SIG-M5 (cell line): Measurements from ENCODE around the gene NTN1.

ENCODE experiments used
- DNase-seq: peaks from one replicate; lab custom pipeline; 2025; lab: John Stamatoyannopoulos, UW

Gene NTN1

DNA sequence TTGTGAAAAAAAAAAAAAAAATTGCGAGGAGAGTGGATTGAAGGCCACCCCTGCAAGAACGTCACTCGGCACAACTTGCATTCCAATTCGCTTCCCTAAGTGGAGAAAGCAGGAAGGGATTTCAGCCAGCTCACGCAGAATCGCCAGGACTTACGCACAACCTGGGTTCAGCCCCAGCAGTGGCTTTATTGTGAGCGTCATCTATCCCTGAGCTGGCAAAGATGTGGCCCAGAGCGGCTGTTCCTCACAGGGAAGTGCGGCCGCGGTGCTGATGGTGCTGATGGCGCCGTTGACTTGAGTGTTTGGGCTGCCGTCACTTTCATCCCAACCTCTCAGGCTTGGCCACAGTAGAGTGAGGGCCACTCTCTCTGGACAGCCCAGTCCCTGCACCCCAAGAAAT lies 197.6 kb downstream of the NTN1 start:
- no peak for DNase-seq

DNA sequence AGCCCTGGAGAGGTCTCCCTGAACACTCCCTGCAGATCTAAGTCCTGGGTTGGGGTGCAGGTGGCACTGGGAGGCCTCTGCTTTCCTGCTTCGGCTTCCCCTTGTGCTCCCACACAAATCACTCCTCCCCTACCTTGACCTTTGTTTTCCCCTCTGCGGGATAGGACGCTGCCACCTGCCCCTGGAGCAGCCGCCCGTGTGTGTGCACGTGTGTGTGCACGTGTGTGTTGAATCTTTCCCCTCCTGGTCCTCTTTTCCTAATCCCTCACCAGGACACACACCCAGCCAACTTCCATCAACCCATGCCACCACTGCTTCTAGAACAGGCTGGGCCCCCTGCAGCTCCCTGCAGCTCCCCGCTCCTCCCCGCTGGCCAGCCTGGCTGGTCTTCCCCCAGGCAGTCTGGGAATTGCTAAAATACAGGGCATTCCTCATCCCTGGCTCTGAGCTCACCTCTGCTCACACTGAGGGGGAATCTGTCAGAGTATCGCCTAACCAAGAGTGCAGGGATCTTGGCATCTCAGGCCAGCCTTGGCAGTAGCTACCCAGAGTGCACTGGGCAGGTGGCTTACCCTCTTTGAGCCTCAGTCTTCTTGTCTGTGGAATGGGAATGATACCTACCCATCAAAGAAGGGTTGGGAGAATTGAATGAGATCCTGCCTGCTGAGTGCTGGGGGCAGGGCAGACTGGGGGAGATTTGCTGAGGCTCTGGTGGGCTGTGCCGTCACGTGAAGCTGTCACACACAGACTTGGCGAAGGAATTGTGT lies 198.5 kb downstream of the NTN1 start:
- no peak for DNase-seq

DNA sequence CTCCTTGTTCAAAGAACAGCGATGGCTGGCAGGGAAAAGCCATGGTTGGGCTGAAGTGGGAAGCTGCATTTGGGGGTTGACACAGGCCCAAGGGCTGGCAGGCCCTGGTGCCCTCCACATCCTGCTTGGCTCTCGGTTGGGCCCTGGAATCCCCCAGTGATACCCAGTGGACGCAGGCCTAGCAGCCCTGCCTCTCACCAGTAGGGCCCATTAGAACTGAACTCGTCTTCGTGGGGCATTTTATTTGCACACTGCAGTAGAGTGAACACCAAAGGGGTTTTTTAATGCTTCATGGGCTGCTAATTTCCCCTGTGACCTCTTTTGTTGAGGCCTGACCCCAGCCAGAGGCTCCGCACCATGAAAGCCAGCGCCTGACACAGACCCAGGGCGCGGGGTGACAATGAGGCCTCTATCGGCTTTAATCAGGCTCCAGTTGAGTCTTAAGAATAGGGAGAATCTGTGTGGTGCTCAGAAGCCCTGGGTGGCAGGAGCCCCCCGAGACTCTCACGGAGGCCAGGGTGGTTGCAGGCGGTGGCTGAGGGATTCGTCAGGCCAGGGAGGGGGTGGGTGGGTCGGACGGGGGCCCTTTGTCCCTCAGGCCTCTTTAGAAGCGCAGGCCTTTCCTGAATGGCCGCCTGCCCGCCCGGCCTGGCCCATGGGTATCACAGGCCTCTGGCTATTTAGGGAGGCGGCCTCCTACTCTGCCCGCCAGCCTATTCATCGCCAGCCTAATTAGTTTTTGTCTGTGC lies 199.3 kb downstream of the NTN1 start:
- no peak for DNase-seq

DNA sequence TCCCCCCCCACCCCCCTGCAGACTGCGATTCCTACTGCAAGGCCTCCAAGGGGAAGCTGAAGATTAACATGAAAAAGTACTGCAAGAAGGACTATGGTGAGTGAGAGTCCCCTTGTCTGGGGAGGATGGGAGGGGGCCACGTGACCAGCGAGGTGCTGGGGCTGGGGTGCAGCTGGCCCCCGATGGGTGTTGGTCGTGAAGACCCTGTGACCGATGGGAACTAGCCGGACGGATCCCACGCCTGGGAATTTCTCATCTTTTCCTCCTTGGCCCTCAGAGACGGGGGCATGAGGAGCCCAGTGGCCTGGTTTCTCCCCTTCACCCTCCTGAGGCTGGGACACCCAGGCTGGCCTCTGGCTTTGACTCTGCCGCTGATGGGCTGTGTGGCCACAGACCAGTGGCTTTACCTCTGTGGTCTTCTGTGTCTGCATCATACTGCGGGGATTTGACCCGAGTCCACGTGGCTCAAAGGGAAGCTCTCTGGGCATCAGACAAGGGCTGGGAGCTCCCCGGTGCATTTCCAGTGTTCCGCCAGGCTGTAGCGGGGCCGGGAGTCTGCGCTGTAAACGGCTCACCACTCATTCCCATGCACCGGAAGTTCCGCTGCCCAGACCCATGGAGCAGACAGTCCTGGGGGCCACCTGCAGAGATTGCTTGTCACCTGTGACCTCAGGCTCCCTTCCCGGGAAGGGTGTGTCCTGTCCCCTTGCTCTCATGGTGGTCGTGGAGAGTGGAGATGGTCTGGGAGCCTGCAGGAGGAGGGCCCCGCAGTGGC lies 200.0 kb downstream of the NTN1 start:
- no peak for DNase-seq

DNA sequence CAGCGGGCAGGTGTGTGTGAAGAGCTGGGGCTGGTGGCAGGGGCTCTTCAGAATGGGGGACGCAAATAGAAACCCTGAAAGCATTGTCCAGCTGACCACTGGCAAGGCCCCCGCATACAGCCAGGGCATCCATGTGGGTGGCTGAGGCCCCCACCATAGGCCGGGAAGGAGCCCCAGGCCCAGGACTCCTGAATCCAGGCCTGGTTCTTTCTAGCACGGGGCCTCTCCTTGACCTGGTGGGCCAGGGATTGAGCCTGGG lies 200.5 kb downstream of the NTN1 start:
- no peak for DNase-seq

DNA sequence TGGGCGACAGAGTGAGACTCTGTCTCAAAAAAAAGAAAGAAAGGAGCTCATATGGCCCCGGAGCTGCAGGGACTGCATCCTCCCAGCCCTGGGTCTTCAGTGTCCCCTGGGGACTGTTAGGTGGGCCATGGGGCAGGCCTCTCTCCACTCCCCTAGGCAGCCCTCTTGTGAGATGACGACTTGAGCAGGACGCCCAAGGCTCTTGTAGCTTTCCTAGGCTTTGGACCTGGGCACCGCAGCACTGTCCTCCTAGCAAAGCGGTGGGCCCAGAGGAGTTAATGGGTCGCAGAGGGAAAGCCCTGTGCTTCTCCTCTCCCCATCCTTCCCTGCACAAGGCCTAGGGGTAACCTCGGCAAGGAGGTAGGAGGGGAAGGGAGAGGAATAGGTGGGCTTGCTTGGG lies 202.2 kb downstream of the NTN1 start:
- DNase-seq = no peak

DNA sequence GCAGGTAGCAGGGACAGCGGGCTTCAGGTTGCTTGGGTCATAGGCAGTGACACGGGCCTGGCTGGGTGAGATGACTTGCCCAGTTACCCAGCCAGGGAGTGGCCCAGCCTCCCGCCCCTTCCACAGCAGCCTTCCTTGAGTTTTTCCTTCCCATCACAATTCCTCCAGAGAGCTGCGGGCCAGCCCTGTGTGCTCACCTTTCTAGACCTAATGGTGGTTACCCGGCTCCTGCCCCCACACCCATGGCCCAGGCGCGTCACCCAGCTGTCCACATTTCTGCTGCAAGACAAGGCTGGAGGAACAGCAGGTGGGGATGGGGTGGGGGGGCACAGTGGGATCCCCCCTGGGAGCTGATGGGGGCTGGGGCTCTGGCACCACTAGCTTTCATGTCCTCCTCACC lies 203.2 kb downstream of the NTN1 start:
- no peak for DNase-seq

DNA sequence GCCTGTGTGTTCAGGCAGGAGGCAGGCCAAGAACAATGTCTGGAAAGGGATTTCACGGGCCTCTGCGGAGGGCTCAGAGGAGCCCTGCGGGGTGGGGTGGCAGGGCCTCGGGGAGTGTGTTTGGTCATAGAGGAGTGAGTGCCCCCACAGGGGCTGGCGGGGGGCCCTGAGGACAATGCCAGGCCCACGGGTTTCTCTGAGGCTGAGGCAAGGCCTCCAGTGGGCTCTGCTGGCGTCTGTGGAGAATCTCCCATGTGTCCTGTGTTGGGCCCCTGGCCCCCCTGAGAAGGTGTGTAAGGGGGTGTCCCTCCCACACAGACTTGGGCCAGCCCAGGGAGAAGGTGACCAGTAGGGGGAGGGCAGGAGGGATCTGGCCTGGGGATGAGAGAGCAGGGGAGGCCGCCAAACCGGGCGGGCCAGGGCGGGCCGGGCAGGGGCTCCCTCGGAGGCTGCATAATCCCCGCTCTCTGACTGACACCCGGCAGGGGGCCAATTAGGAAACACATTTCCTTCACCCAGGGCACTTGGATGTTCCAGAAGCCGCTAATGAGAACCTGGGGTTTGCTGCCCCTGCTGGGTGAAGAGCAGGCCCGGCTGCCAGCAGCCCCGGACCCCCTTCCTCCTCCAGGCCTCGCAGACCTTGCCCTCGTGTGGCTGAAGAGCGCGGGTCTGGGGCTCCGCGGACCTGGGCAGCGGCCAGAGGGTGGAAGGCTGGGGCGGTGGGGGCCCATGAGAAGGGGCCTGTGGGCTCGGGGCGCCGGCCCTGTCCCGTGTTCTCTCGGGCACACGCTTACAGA lies 204.2 kb downstream of the NTN1 start:
- DNase-seq = no peak

DNA sequence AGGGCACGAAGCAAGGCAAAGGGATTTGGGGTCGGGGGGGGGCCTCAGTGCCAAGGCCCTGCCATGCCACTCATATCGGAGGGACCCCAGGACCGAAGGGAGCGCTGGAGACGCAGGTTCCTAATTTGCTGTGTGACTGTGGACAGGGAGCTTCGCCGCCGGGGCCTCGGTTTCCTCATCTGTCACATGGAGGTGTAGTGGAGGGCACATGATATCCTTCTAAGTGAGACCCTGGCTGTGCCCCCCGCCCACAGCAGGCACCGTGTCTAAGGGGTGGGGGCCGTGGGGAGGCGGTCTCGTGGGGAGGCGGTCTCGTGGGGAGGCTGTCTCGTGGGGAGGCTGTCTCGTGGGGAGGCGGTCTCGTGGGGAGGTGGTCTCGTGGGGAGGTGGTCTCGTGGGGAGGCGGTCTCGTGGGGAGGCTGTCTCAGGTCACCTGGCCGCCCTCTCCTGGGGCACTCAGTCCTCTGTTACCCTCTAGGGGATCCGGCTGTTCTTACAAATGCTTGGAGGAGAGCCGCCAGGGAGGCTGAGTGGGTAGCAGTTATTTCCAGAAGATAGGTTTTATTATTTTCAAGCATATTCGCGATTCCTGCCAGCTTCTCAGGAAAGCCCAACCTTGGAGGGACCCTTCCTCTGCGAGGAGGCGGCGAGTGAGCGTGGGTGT lies 205.0 kb downstream of the NTN1 start:
- DNase-seq = no peak

DNA sequence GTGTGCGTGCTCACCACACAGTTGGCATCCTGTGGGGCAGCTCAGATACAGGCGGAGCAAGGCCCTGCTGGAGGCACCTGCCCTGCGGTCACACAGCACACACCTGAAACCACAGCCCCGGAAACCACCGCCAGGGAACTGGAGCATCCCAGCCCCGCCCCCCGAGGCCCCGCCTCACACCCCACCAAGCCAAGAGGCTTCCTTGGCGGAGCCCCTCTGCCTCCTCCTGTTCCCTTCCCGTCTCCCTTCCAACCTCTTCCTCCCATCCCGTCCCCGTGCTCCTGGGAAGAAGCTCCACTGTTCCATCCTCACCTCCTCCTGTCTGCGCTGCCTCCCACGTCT lies 205.5 kb downstream of the NTN1 start:
- no peak for DNase-seq

DNA sequence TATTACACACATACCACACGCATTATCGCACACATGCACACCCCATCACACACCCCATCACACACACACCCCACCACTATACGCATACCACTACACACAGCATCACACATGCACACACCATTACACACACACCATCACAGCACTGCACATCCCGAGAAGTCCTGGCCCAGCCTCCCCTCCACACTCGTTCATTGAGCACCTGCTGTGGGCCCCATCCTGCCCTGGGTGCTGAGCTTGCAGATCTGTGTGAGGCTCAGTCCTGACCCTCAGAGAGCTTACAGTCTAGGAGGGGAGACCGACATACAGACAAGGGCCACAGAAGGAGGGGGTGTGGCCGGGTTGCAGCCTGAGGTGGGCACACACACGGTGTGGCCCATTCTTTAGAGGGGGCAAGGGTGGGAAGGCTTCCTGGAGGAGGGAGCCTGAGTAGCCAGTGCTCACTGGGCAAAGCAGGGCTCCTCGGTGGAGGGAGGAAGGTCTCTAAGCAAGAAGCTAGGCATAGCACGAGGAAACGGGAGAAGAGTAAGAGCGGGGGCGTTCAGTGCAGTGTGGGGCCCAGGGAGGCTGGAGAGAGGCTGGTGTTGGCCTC lies 206.6 kb downstream of the NTN1 start:
- DNase-seq = no peak

DNA sequence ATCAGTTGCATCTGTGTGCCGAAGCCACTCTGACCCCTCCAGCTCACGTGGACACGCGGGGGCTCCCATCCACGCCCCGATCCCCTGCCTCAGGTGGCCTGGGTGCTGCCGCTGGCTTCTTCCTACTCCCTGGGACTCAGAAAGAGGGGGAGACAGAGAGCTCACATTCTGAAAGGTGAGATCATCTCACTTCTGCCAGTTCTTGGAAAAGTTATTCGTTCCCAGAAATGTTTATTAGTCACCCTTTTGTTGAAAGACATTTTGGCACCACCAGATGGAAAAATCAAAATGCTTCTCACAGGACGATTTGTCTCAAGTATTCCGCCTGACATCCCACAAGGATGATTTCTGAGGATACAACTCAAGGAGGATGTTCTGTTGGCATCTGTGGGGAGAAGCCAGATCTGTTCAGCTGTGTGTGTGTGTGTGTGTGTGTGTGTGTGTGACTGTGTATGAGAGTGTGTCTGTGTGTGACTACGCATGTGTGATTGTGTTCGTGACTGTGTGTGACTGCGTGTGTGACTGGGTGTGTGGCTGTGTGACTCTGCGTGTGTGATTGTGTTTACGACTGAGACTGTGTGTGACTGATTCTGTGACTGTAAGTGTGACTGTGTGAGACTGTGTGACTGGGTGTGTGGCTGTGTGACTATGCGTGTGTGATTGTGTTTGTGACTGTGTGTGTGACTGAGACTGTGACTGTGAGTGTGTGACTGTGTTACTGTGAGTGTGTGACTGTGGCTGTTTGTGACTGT lies 207.3 kb downstream of the NTN1 start:
- no peak for DNase-seq

DNA sequence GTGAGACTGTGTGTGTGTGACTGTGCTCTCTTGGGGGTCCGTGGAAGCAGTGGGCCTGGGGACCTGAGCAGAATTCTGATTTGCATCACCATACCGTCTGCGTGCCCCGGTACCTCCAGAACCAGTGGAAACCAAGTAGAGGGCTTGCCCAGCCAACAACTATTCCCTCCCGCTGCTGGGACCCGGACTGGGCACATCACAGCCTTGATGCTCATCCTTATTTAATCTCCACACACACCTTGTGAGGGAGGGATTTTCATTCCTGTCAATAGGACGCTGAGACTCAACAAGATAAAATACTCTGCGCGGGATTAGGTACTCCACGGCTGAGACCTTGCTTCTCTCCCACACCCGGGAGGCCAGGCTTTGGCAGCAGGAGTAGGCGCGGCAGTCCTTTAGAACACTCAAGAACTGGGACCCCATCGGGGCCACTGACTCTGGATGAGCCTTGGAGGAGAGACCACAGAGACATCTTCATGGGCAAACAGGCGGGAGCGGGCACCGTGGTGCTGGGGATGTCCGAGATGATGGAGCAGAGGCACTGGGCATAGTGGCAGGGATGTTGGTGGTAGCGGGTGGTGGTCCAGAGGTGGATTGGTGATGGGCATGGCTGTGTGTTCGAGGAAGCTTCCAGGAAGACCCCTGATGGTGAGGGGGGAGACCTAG lies 208.0 kb downstream of the NTN1 start:
- DNase-seq = no peak

DNA sequence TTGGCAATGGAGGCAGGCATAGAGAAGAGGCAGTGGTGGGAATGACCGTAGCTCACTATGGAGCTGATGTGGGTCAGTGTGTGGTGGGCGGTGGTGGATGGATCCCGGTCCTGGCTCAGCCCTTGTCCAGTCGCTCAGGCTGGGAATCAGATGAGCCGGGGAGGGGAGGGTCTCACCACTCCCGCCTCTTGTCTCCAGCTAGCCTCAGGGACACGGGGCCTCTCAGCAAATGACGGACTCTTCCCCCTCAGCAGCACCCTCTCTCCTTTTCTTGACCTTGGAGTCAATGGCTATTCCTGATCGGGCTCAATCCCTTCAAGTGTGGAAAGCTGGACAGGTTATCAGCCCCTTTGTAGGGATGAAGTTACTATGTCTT lies 208.5 kb downstream of the NTN1 start:
- no peak for DNase-seq

DNA sequence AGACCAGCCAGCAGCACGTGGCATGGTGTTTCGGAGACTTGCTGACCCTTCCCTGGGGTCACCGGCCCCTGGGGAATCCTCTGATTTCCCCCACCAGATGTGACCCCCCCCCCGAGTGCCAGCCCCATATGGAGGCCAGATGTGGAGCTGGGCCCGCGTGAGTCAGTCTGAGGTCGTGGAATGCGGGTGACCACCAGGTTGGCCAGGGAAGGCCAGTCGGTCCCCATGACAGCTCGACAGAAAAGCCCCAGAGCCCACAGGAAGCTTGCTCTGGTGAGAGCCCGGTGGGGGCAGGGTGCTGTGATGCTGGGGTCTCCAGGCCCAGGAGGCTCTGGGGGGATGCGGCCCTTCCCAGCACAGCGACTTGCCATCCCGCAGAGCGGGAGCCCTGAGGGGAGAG lies 209.0 kb downstream of the NTN1 start:
- no peak for DNase-seq

DNA sequence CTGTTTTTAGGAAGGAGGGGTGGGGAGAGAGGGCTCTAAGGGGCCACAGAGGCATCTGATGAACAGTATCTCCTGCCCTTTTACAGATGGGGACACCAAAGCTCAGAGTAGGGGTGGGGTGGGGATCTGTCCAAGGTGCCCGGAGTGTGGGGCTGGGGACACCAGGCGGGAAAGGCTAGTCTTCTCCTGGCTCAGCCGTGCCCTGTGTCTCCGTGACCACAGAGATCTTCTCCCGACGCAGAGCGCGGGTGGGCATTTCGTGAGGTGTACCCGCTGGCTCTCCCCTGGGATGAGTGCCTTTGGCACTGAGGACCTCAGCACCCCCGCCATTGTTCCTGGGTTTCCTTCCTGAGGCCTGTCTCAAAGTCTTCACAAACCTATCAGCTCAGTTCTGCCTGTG lies 209.6 kb downstream of the NTN1 start:
- DNase-seq = no peak

DNA sequence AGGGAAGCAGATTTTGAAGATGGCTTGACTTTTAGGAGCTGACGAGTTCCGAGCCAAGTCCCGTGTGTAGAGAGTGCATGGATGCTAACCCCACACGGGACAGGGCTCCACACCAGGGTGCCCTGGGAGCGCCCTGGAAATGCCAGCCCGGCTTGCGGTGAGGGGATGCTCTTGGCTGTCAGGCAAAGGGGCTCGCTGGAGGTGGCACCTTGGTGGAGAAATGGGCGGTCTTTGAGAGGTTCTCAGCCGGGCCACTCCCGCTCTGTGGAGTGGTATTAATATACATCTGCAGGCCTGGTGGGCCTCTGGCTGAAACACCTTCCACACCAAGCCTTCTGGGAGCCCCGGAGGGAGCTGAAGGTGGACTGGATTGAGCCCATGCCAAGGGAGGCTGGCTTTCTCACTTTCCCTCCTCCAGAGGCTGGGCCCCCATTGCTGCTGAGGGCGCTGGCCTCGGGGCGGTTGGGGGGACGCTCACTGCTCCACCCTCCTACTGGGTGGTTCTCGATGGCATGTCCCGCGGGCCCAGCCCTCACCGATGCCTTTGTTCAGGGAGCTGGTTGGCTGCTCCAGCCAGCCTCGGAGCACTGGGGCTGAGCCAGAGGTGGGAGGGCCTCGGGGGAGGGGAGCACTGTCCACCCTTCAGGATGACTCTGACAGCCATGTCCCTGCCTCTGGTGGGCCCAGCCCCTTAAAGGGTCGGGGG lies 210.3 kb downstream of the NTN1 start:
- no peak for DNase-seq

DNA sequence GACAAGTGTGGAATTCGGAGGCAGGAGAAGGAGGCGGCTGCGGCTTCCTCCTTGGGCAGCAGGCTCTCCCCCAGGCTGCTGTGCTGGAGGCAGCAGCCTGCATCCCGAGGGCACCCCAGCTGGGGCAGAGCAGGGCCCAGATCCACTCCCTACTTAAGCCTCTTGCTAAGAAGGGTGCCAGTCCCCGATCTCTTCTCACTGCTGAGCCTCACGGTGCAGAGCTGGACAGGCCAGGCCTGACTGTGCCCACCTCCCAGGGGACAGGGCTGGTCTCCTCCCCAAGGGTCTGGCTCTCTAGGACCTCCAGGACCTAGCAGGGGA lies 210.8 kb downstream of the NTN1 start:
- DNase-seq = no peak

DNA sequence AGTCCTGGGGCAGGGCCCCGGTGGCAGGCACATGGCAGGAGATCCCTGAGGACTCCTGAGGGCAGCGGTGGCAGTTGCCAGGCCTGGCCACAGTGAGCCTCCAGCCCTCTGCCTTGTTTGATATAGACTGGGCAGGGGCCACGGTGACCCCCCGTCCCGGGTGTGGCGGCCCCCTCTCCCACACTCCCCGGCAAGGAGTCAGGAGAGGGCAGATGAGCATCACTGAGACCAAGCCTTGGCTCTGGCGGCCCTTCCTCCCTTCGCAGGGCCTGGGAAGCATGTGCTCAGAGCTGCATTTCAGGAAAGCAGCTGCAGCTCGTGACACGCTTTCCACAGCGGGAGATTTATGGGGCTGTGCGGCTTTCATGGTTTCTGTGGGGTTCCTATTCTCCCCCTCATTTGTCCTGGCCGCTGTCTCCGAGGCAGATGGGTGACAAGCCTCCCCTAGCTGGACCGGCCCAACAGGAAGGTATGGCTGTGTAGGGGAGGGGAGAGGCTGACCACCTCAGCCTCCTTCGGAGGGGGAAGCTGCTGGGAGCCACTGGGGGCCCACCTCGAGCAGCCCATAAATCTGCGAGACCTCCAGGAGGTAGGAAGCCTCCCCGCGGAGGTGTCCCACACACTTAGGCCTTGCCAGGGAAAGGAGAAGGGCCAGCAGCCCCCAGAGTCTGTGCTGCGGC lies 211.4 kb downstream of the NTN1 start:
- DNase-seq = no peak

DNA sequence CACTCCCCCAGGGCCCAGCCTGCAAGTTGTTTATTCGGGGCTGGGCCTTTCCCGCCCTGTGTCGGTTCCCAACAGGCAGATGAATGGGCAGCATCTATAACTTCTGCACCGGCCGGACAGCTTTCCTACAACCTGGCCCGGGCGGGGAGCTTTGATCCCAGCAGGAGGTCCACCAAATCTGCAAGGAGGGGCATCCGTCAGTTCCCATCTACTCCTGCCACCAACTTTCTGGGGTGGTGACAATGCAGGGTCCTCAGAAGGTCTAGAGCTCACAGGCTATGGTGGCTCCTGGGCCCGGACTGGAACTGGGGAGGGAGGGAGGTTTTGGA lies 211.9 kb downstream of the NTN1 start:
- no peak for DNase-seq
